ENCODE data around the gene SH3TC2.

- no peak for TF ChIP-seq CTCF (IDR thresholded peaks at IDR 0.05 in 2 of 3, conservative IDR thresholded peaks at IDR 0.05 in 1 of 3; ENCODE audit: control insufficient read depth in 2 of 3, extremely low read depth in 1 of 3, insufficient read depth in 1 of 3, low read depth in 3 of 3, low read length in 3 of 3)
- TF ChIP-seq BRCA1 (IDR thresholded peaks at IDR 0.05; ENCODE audit: low read depth, low read length), result no peak
- no peak for TF ChIP-seq FOXM1 (IDR thresholded peaks at IDR 0.05; ENCODE audit: low read depth, low read length)
- no peak for TF ChIP-seq WRNIP1 (IDR thresholded peaks at IDR 0.05; ENCODE audit: borderline replicate concordance, low read depth, low read length)
- TF ChIP-seq EZH2 (IDR thresholded peaks at IDR 0.05; ENCODE audit: borderline replicate concordance, control insufficient read depth, low read depth, low read length), result no peak
These were observed 92.6 kb downstream of the SH3TC2 start for GRCh38 chr5:148970228-148970627.

Data from GM12878 (cell line).